Activated CD8-positive, alpha-beta memory T cell treated with anti-CD3 and anti-CD28 coated beads, Interleukin-2, amount 50 U/mL, for 1 hour (primary cell): ENCODE measurements around the gene SEC61A2.
"Not testable (repeated sequence)": the region's sequence is repeated elsewhere in the genome, so short reads cannot be mapped to it uniquely, and the experiment has no call there.

Source experiments
- DNase-seq: peaks from one replicate; pipeline ENCODE4 v3.0.0-alpha.2; 2020; ENCODE audit errors: extremely low read depth

Gene SEC61A2

GRCh38 chr10:12129222-12130111 lies at the start of gene SEC61A2:
Gene SEC61A2 (plus strand): TSS chr10:12129677. CDS start chr10:12129788, 111 bp downstream.
- peak; percentile 88 for DNase-seq

DNA sequence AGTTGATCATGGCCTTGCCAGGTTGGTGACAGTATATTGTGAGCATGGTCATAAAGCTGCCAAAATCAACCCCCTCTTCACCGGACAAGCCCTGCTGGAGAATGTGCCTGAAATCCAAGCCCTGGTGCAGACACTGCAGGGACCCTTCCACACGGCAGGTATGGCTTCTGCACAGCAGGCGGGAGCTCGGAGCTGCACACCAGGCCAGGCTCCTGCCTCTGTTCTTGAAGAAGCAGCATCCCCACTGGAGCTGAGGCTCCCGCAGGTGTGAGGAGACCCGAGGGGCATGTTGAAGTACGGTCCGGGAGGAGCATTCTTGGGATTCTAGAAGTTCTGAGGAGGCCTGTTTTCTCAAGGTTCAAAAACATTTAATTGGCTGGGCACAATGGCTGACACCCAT lies 48.0 kb upstream of the SEC61A2 start:
- no peak for DNase-seq

DNA sequence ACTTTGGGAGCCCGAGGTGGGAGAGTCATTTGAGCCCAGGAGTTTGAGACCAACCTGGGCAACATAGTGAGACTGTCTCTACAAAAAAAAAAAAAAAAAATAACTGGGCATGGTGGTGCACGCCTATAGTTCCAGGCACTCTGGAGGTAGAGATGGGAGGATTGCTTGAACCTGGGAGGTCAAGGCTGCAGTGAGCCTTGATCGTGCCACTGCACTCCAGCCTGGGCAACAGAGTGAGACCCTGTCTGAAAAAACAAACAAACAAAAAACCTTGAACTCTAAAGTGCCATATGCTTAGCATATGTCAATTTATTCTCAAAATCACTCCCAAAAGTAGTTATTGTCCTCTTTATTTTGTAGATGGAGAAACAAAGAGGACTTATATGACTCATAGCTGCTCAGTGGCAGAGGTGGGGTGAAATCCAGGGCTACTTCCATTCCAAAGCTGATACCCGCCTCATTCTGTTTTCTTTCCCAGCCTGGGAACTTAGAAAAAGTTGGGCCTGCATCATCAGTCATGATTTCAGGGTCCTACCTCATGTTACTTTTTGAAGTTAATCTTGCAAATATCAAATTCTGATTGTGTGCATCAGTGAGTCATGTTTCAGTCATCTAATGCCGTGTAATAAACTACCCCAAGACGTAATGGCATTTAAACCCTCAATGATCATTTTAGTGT lies 47.5 kb upstream of the SEC61A2 start:
- DNase-seq, result no peak

- DNase-seq, result no peak
These were observed 40.6 kb upstream of the SEC61A2 start for GRCh38 chr10:12088919-12089318.

DNA sequence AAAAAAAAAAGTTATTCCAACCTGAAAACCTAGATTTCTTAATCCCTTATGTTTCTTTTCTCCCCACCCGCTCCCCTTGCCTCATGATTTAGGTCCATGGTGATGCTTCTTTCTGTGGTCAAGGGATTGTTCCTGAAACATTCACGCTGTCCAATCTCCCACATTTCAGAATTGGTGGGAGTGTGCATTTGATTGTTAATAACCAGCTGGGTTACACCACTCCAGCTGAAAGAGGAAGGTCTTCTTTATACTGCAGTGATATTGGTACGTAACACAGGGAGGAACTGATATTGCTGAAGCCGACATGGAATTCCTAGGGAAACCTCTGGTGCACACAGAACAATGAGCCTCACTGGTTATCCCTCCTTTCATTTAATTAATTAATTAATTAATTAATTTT lies 38.1 kb upstream of the SEC61A2 start:
- DNase-seq, result no peak

DNA sequence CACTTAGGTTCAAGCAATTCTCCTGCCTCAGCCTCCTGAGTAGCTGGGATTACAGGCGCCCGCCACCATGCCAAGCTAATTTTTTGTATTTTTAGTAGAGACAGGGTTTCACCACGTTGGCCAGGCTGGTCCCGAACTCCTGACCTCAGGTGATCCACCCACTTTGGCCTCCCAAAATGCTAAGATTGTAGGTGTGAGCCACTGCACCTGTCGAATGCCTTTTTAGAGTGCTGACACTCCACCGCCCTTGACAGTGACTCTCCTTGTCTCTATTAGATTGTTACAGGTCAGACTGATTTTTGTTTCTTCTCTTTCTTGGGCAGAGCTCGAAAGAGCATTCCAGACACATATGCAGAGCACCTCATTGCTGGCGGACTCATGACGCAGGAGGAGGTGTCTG lies 32.1 kb upstream of the SEC61A2 start:
- DNase-seq, result not testable (repeated sequence)

DNA sequence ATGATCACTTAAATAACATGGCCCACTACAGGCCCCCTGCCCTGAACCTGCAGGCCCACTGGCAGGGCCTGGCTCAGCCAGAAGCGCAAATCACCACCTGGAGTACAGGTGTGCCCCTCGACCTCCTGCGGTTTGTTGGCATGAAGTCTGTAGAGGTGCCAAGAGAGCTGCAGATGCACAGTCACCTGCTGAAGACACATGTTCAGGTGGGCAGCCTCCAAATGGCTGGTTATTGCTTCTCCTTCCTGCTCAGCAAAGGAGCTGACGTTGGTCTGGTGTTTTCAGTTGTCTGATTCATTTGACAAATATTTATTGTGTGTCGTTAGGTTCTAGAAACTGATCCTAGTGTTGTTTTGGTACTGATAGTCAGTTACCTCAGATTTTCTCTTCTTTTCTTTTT lies 31.7 kb upstream of the SEC61A2 start:
- no peak for DNase-seq

DNA sequence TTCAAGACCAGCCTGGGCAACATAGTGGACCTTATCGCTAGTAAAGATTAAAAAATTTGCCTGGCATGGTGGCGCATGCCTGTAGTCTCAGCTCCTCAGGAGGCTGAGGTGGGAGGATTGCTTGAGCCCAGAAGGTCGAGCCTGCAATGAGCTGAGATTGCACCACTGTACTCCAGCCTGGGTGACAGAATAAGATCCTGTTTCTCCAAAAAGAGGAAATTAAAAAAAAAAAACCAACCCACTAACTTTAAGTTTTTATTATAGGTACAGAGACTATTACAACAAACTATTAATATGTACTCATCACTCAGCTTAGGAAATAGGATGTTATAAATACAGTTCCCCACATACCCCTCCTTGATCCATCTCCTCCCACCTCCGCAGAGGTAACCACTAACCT lies 30.5 kb upstream of the SEC61A2 start:
- DNase-seq, result no peak

DNA sequence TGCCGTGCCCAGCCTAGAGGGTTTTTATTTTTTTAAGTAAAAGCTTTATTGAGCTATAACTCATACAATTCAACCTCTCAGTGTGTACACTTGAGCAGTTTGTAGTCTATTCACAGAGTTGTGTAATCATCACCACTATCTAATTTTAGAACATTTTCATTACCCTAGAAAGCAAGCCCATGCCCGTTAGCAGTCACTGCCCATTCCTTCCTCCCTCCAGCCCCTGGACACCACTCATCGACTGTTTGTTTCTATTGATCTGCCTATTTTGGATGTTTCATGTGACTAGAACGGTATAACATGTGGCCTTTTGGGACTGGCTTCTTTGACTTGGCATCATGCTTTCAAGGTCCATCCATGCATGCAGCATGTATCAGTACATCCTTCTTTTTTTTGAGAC lies 25.7 kb upstream of the SEC61A2 start:
- no peak for DNase-seq

DNA sequence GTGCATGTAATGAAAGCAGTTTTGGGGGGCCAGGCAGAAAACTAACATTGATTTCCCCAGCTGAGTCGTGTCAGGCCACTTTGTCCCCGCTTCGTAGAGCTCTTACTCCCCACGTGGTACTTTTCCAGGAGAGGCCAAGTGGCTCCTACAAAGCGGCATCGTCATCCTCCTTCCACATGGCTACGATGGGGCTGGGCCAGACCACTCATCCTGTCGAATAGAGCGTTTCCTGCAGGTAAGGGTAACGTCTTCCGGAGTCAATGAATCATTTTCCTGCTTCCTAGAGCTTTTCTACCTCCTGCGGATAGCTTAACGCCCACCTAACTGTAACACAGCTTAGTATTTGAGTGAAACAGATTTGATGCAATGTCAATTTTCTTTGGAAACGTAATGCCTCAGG lies 21.7 kb upstream of the SEC61A2 start:
- no peak for DNase-seq

DNA sequence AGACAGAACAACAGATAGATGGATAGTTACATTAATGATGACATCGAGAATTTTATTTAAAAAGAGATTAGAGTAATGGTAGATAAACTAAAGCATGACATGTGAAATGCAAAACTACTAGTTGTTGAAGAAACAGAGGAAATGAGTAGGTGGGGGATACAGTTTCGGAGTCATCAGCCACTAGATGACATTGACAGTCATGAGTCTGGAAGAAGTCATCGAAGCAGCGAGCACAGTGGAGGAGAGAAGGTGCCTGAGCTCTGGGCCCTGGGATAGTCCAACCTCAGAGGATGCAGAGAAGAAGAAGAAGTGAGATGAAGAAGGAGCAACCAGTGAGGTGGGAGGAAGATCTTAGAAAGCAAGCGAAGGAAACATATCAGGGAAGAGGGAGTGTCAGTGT lies 20.2 kb upstream of the SEC61A2 start:
- no peak for DNase-seq

DNA sequence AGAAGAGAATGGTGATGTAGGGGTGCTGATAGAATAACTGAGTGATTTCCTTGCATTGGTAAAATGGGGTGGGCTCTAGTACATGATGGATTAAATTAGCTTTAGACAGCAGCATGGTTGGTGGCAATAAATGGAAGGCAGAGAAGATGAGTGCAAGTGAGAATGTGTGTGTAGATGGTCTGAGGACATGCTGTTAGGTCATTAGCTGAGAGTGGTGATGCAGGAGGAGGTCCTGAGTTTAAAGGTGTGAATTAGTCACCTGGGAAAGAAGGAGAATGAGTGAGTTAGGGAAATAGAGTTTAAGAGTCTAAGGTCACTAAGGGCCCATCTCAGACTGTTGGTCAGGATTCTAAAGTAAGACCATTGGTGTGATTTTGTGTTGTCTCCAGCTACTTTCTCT lies 17.9 kb upstream of the SEC61A2 start:
- DNase-seq, result no peak

GRCh38 chr10:12113627-12114026 lies 15.8 kb upstream of the SEC61A2 start:
- no peak for DNase-seq

- no peak for DNase-seq
These were observed 7.8 kb upstream of the SEC61A2 start for GRCh38 chr10:12121673-12122072.

- DNase-seq, result no peak
These were observed 878 bp downstream of the SEC61A2 start for GRCh38 chr10:12130237-12130872.

DNA sequence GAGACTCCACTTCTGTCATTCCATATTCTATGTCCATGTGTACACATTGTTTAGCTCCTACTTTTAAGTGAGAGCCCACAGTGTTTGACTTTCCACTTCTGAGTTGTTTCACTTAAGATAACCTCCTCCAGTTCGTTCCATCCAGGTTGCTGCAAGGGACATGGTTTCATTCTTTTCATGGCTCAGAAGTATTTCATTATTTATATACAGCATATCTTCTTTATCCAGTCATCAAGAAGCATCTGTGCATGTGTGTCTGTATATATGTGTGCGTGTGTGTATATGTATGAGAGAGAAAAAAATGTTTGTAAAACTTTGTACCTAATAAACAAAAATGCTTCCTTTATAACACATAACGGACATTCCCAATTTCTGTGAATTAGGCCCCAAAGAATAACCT lies 6.2 kb downstream of the SEC61A2 start:
- DNase-seq, result no peak

DNA sequence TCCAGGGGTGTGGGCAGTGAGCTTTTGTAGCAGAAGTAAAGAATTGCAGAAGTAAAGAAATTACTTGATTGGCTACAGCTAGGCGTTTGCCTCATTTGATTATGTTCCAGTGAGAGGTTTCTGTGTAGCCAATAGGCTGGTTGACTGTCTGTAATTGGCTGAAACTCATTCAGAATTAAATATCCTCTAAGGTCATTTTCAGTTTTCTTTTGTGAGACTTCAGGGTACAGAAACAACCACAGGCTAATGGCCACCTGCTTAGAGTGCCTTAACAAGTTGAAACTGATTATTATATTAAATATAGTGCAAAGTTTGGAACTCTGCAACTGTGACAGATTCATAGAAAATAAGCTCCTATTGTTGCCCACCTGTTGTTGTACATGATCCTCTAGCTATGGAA lies 10.6 kb downstream of the SEC61A2 start:
- DNase-seq, result no peak

DNA sequence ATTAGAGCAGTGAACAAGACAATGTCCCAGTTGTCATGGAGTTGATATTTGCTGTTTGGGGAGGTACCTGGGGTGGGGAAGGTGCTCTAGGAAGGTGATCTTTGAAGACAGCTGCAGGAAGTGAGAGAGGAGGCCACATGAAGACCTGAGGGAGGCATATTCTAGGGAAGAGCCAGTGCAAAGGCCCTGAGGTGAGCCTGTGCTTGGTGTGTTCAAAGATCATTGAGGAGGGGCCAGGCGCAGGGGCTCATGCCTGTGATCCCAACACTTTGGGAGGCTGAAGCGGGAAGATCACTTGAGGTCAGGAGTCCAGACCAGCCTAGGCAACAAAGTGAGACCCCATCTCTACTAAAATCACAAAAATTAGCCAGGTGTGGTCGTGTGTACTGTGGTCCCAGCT lies 15.1 kb downstream of the SEC61A2 start:
- DNase-seq, result no peak

DNA sequence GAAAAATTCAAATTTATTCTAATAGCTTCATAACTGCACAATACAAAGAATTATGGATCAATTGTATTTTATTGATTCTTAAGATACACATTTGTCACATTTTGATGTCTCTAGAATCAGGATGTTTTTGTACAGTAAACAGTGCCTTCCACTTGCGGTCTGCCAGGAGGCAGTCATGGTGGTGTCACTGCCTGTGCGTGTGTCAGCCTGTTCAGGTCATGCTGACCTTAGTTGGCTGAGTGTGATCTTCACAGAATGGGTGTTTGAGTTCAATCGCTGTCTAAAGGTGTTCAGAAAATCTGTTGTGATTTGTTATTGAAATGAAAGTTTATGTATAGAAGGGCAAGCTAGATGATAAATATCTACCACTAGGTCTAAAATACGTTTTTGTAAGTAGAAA lies 20.7 kb downstream of the SEC61A2 start:
- no peak for DNase-seq

DNA sequence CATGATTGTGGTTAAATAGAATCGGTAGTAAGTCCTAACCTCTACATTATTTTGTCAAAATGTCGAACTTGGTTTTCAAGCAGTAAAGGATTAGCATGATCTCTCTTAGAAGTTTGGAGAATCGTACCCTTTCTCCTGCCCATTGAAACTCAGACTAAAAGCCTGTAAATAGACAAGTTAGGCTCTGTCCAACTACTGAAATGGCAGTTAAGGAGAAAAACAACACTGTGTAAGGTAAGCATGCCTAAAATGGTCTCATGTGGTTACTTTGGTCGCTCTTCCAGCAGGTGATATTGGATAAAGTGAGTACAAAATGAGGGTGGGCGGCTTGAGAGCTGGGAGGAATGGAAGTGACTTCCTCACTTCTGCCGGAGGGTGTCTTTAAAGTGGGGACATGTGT lies 25.0 kb downstream of the SEC61A2 start:
- no peak for DNase-seq

DNA sequence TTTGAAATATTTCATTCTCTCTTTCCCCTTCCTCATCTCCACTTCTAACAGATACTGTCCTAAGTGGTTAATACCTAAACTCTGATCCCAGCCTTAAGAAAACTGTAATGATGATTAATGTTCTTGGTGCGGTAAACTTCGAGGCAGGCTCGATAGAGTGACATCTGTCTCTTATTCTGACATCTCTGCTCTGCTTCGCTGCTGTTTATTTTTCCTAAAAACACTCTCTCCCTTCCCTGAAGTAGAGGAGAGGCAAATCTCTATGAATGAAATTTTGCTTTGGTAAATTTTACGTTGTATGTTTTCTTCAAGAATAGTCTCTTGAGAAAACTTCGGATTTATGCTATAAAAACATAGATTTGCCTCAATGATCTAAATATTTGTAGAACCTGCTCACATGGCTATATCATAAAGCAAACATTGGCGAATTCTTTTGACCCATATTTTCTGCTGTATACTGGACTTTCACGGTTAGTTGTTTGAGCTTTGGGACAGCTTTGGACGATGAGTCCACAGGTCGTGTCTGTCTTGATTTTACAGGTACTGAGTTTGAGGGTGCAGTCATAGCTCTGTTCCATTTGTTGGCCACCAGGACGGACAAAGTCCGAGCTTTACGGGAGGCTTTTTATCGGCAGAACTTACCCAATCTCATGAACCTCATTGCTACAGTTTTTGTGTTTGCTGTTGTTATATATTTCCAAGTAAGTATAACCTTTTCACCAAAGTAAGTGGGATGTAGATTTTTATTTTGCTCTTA lies 27.1 kb downstream of the SEC61A2 start:
- DNase-seq, result no peak

GRCh38 chr10:12158111-12158510 lies 28.6 kb downstream of the SEC61A2 start:
- DNase-seq, result no peak
